T-helper 2 cell treated with Interferon-gamma antibody and Interleukin-4, amounts not matched to agents 5 μg/mL and 100 μg/mL, for 36 hours (primary cell): Measurements from ENCODE around the gene ANKMY1.

Source experiments
- DNase-seq: peaks from one replicate; pipeline ENCODE4 v3.0.0; 2021; ENCODE audit warnings: low spot score
- H3K27ac Mint-ChIP-seq: one replicate; pipeline ENCODE4 v1.8.0; 2021; ENCODE audit warnings: mild to moderate bottlenecking, mixed read lengths
- H3K27me3 Mint-ChIP-seq: one replicate; pipeline ENCODE4 v1.8.0; 2021; ENCODE audit warnings: low read depth, mixed read lengths
- H3K36me3 Mint-ChIP-seq: one replicate; pipeline ENCODE4 v1.8.0; 2021; ENCODE audit warnings: low read depth, mixed read lengths
- H3K4me1 Mint-ChIP-seq: one replicate; pipeline ENCODE4 v1.8.0; 2021; ENCODE audit warnings: low read depth, mixed read lengths
- H3K4me3 Mint-ChIP-seq: one replicate; pipeline ENCODE4 v1.8.0; 2022; ENCODE audit warnings: mild to moderate bottlenecking, moderate library complexity, mixed read lengths
- H3K9me3 Mint-ChIP-seq: one replicate; pipeline ENCODE4 v1.8.0; 2021; ENCODE audit warnings: mixed read lengths

ANKMY1 gene

GRCh38 chr2:240448387-240449274, 109.2 kb downstream of the ANKMY1 start:
- no peak overlapping the region for H3K4me3 Mint-ChIP-seq
- DNase-seq, result no peak
- peaks cover 20% of the 10 kb centered on the region for H3K27me3 Mint-ChIP-seq
- H3K9me3 Mint-ChIP-seq, result no peaks in the 10 kb centered on the region
- no peaks in the 10 kb centered on the region for H3K36me3 Mint-ChIP-seq
- H3K4me1 Mint-ChIP-seq, result no peaks in the 10 kb centered on the region
- no peak overlapping the region for H3K27ac Mint-ChIP-seq

GRCh38 chr2:240447934-240448333, 109.9 kb downstream of the ANKMY1 start:
- Mint-ChIP-seq H3K27me3 (peaks cover 20% of the 10 kb centered on the region), H3K9me3 (no peaks in the 10 kb centered on the region)
- DNase-seq, result no peak

DNA sequence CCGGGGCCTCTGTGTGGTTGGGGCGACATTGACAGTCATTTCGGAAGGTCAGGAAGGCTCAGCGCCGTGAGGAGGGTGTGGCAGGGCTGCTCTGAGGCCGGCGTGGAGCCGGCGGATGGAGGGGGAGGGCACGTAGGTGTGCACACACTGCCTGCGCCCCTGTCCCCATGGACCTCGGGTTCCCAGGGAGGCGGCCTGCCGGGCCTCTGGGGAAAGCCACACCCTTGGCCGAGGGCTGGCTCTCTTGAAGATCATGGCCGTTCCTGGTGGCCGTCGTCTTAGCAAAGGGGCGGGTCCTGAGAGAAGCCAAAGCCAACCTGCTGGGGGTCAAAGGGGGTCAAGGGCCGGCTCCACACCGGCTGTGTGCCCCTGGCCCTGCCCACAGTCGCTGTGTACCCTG, 110.5 kb downstream of the ANKMY1 start:
- DNase-seq, result no peak
- Mint-ChIP-seq H3K4me3 (no peak overlapping the region), H3K36me3 (no peaks in the 10 kb centered on the region), H3K4me1 (no peaks in the 10 kb centered on the region), H3K27me3 (peaks cover 20% of the 10 kb centered on the region), H3K27ac (no peak overlapping the region), H3K9me3 (no peaks in the 10 kb centered on the region)

More at GRCh38 chr2:240447934-240448333, 109.9 kb downstream of the ANKMY1 start:
- Mint-ChIP-seq H3K4me3 (no peak overlapping the region), H3K4me1 (no peaks in the 10 kb centered on the region), H3K36me3 (no peaks in the 10 kb centered on the region), H3K27ac (no peak overlapping the region)

DNA sequence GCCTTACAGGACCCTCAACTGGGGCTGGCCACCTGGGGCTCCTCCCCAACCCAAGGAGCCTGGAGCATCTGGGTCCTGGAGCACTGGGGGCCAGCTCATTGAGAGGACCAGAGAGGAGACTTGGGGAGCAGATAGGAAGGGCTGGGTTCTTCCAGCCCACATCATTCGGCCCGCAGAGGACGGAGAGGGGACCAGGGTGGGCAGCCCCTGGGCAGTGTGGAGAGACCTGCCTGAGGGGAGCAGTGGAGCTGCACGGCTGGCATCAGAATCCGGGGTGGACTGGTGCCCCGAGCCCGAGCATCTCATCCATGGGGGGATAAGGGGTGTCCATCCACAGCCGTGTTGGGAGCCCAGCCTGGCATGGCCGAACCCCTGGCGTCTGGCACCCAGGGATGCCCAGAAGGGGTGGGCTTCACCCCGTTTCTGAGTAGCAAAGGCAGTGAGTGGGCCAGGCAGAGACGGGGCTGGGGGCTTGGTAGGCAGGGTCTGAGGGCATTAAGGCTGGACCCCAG, 111.1 kb downstream of the ANKMY1 start:
- Mint-ChIP-seq H3K36me3 (no peaks in the 10 kb centered on the region), H3K27ac (no peak overlapping the region), H3K9me3 (no peaks in the 10 kb centered on the region), H3K27me3 (peaks cover 15% of the 10 kb centered on the region), H3K4me3 (no peak overlapping the region), H3K4me1 (no peaks in the 10 kb centered on the region)
- DNase-seq, result no peak

GRCh38 chr2:240445961-240446663, 111.7 kb downstream of the ANKMY1 start:
- H3K27ac Mint-ChIP-seq, result no peak overlapping the region
- no peak overlapping the region for H3K4me3 Mint-ChIP-seq
- DNase-seq, result no peak
- H3K9me3 Mint-ChIP-seq, result no peaks in the 10 kb centered on the region
- H3K36me3 Mint-ChIP-seq, result no peaks in the 10 kb centered on the region
- H3K4me1 Mint-ChIP-seq, result no peaks in the 10 kb centered on the region
- H3K27me3 Mint-ChIP-seq, result peaks cover 11% of the 10 kb centered on the region

GRCh38 chr2:240444464-240444863, 113.3 kb downstream of the ANKMY1 start:
- DNase-seq, result no peak
- Mint-ChIP-seq H3K27ac (no peak overlapping the region), H3K36me3 (no peaks in the 10 kb centered on the region), H3K4me1 (no peaks in the 10 kb centered on the region), H3K27me3 (no peaks in the 10 kb centered on the region), H3K9me3 (no peaks in the 10 kb centered on the region), H3K4me3 (no peak overlapping the region)

- DNase-seq, result no peak
- Mint-ChIP-seq H3K9me3 (no peaks in the 10 kb centered on the region), H3K36me3 (no peaks in the 10 kb centered on the region), H3K4me1 (no peaks in the 10 kb centered on the region), H3K27me3 (no peaks in the 10 kb centered on the region), H3K27ac (no peak overlapping the region), H3K4me3 (no peak overlapping the region)
Measured at GRCh38 chr2:240443891-240444301, 113.9 kb downstream of the ANKMY1 start.

- Mint-ChIP-seq H3K36me3 (no peaks in the 10 kb centered on the region), H3K4me1 (peaks cover 2% of the 10 kb centered on the region)
Measured at GRCh38 chr2:240442891-240443715, 114.7 kb downstream of the ANKMY1 start.

DNA sequence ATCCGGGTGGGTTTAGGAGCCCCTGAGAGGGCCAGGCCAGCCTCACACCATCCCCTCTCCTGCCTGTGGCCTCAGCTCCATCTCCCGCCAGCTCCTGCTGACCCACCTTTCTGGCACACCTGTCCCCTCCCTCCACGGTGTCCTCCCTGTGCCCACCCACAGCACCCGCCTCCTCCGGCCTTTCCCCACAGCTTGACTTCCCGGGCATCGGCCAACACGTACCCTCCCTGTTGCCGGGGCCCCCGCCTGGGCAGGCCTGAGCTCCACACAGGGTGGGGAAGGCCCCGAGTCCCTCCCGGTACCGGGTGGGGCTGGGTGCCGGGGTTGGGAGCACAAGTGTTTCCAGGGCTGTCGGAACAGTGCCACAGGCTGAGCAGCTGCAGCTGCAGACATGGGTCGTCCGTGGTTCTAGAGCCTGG, 115.8 kb downstream of the ANKMY1 start:
- H3K4me3 Mint-ChIP-seq, result no peak overlapping the region
- no peak for DNase-seq
- H3K27me3 Mint-ChIP-seq, result peaks cover 12% of the 10 kb centered on the region
- no peaks in the 10 kb centered on the region for H3K9me3 Mint-ChIP-seq
- H3K27ac Mint-ChIP-seq, result no peak overlapping the region
- H3K36me3 Mint-ChIP-seq, result no peaks in the 10 kb centered on the region
- H3K4me1 Mint-ChIP-seq, result peaks cover 2% of the 10 kb centered on the region

More at GRCh38 chr2:240442891-240443715, 114.7 kb downstream of the ANKMY1 start:
- no peak overlapping the region for H3K4me3 Mint-ChIP-seq
- no peak overlapping the region for H3K27ac Mint-ChIP-seq
- DNase-seq, result no peak
- H3K9me3 Mint-ChIP-seq, result no peaks in the 10 kb centered on the region
- peaks cover under 1% of the 10 kb centered on the region for H3K27me3 Mint-ChIP-seq

DNA sequence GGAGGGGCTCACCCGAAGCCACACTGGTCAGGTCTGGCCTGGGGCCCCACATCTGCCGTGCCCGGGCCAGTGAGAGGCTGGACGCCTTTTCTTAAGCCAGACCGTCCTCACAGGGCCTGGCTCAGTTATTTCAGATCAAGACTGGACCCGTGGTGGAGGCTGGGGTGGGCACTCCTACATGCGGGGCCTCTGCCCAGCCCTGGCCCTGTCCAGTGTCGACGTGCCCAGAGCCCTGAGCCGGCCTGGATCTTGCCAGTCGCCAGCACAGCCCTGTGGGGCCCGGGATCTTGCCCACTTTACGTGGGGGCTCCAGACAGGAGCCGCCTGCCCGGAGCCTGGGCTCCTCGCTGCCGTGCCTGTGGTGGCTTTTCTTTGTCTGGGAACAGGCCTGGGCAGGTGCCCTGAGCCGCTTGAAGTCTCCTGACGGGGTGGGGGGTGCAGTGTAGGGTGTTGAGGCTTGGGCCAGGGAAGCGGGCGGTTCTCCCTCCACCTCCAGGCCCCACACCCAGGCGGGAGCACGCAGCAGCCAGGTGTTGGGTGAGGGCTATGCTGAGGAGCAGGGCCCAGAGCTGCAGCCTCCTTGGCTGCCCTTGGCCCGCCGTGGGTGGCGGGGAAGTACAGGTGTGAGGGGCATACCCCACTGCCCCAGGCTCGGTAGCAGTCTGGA, 116.3 kb downstream of the ANKMY1 start:
- H3K27ac Mint-ChIP-seq, result no peak overlapping the region
- no peaks in the 10 kb centered on the region for H3K36me3 Mint-ChIP-seq
- DNase-seq, result no peak
- H3K9me3 Mint-ChIP-seq, result no peaks in the 10 kb centered on the region
- peaks cover 2% of the 10 kb centered on the region for H3K4me1 Mint-ChIP-seq
- H3K4me3 Mint-ChIP-seq, result no peak overlapping the region
- peaks cover 15% of the 10 kb centered on the region for H3K27me3 Mint-ChIP-seq

GRCh38 chr2:240440704-240441320, 117.0 kb downstream of the ANKMY1 start:
- H3K36me3 Mint-ChIP-seq, result no peaks in the 10 kb centered on the region
- no peak overlapping the region for H3K4me3 Mint-ChIP-seq
- DNase-seq, result no peak
- peaks cover 15% of the 10 kb centered on the region for H3K27me3 Mint-ChIP-seq
- H3K27ac Mint-ChIP-seq, result no peak overlapping the region
- H3K4me1 Mint-ChIP-seq, result peaks cover 2% of the 10 kb centered on the region
- H3K9me3 Mint-ChIP-seq, result no peaks in the 10 kb centered on the region

GRCh38 chr2:240440251-240440650, 117.5 kb downstream of the ANKMY1 start:
- Mint-ChIP-seq H3K27ac (no peak overlapping the region), H3K4me1 (peaks cover 2% of the 10 kb centered on the region), H3K9me3 (no peaks in the 10 kb centered on the region), H3K4me3 (no peak overlapping the region), H3K36me3 (no peaks in the 10 kb centered on the region), H3K27me3 (peaks cover 15% of the 10 kb centered on the region)
- DNase-seq, result no peak

DNA sequence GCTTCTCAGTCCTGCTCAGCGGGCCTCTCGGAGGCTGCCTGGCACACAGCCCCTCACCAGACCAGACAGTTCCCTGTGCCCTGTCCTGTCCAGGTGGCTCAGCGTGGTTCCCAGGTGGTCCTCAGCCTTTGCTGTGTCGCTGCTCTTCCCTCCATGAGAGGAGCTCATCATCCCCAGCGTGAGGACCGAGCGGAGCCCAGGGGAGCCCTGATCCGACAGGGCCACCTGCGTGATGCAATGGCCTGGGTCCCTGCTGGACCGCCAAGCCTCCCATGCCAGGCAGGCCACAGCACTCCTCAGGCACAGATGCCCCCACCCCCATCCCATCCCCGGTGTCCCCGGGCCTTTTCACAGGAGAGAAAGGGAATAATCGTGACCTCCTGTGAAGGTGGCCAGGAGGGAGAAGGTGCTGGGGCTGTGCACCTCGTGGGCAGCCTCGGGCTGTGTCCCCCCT, 118.1 kb downstream of the ANKMY1 start:
- peaks cover 2% of the 10 kb centered on the region for H3K4me1 Mint-ChIP-seq
- H3K9me3 Mint-ChIP-seq, result no peaks in the 10 kb centered on the region
- no peak overlapping the region for H3K27ac Mint-ChIP-seq
- DNase-seq, result no peak
- H3K27me3 Mint-ChIP-seq, result peaks cover 15% of the 10 kb centered on the region
- no peak overlapping the region for H3K4me3 Mint-ChIP-seq
- H3K36me3 Mint-ChIP-seq, result no peaks in the 10 kb centered on the region
